GM12878 (cell line): Measurements from ENCODE around the gene LIMS2. TPM values are rescaled to one million over a fixed set of nuclear protein-coding genes. Genes with fewer than 3 reads are reported as not detected.

Experiments used
- ATAC-seq: fragments of 200-7000 bp; cut with Tn5 transposase; 3 replicates; pipeline ENCODE4 v1.9.1; 2020; ENCODE audit warnings: mild to moderate bottlenecking, moderate library complexity
- BruUV-seq: library from RNA; stranded (reverse); fragments of 400-500 nt; replicated peaks from 2 replicates; lab custom pipeline; 2021; lab: Mats Ljungman, UMichigan
- CTCF ChIA-PET: fragments of 300-600 bp; sonication (Branson Sonifier 250); formaldehyde crosslinking; extraction: SDS; loops from one replicate; lab custom pipeline; 2021; ENCODE audit warnings: inconsistent platforms; lab: Yijun Ruan, JAX
- POLR2A ChIA-PET: fragments of 350-600 bp; formaldehyde crosslinking; extraction: SDS; loops from one replicate; lab custom pipeline; 2021; ENCODE audit warnings: inconsistent platforms; lab: Charles Lee
- RAD21 ChIA-PET: fragments of 300-600 bp; sonication (Branson Sonifier 250); formaldehyde crosslinking; loops from one replicate; lab custom pipeline; 2023; ENCODE audit warnings: antibody characterized with exemption; ENCODE audit not compliant: unreplicated experiment; lab: Charles Lee
- SMC1A ChIA-PET: fragments of 300-600 bp; sonication (Branson Sonifier 250); formaldehyde crosslinking; loops from one replicate; lab custom pipeline; 2023; ENCODE audit not compliant: unreplicated experiment, uncharacterized antibody; lab: Charles Lee
- DNase-seq: peaks from one replicate; pipeline ENCODE4 v3.0.0-alpha.2; 2011; ENCODE audit warnings: low read depth, low spot score
- FAIRE-seq: peaks from 3 replicates; lab custom pipeline; 2011; peaks lifted over from hg19 to GRCh38; lab: Jason Lieb, UNC
- H2AFZ ChIP-seq: 2 replicates; pipeline ENCODE4 v1.6.0; 2011; ENCODE audit warnings: low read depth, low read length, control low read depth; ENCODE audit not compliant: control insufficient read depth
- H3K27ac ChIP-seq: 2 replicates; pipeline ENCODE4 v1.5.1; 2011; ENCODE audit warnings: control low read depth; ENCODE audit not compliant: control insufficient read depth, insufficient read depth
- H3K27me3 ChIP-seq, 2 experiments: replicated peaks in 1 of 2; 2 replicates each; pipeline versions ENCODE4 v1.6.0 to v1.6.1; 2011; ENCODE audit warnings: low read length in 1 of 2; ENCODE audit not compliant: control insufficient read depth in 2 of 2, insufficient read depth in 2 of 2
- H3K36me3 ChIP-seq, 2 experiments: 2 replicates each; pipeline ENCODE4 v1.5.1; 2011; ENCODE audit warnings: low read length in 1 of 2; ENCODE audit not compliant: control insufficient read depth in 2 of 2, insufficient read depth in 2 of 2
- H3K4me1 ChIP-seq: 2 replicates; pipeline ENCODE4 v1.6.1; 2011; ENCODE audit warnings: mild to moderate bottlenecking, low read length, moderate library complexity, mixed read lengths; ENCODE audit not compliant: control insufficient read depth, insufficient read depth
- H3K4me2 ChIP-seq: 2 replicates; pipeline ENCODE4 v1.6.0; 2011; ENCODE audit warnings: control low read depth; ENCODE audit not compliant: control insufficient read depth, insufficient read depth
- H3K4me3 ChIP-seq: fragments of 200-600 bp; sonication (generic); 2 replicates; pipeline ENCODE4 v1.5.1; 2016
- H3K79me2 ChIP-seq: 2 replicates; pipeline ENCODE4 v1.6.0; 2011; ENCODE audit warnings: low read length; ENCODE audit not compliant: control insufficient read depth, insufficient read depth
- H3K9ac ChIP-seq: 2 replicates; pipeline ENCODE4 v1.8.0; 2011; ENCODE audit warnings: low read length, control low read depth, mixed read lengths; ENCODE audit not compliant: control insufficient read depth, insufficient read depth
- H3K9me3 ChIP-seq: replicated peaks from 3 replicates; pipeline ENCODE4 v1.5.1; 2011; ENCODE audit warnings: mild to moderate bottlenecking, low read length; ENCODE audit not compliant: control insufficient read depth, insufficient read depth
- H4K20me1 ChIP-seq: 2 replicates; pipeline ENCODE4 v1.6.0; 2011; ENCODE audit not compliant: control insufficient read depth, insufficient read depth
- CHD2 ChIP-seq: IDR thresholded peaks from 2 replicates; pipeline ENCODE4 v1.6.1; 2011; ENCODE audit warnings: low read depth, low read length, improper control_type of control experiment, borderline replicate concordance
- FOXK2 ChIP-seq: fragments of 450-650 bp; IDR thresholded peaks from 2 replicates; pipeline ENCODE4 v1.6.1; 2017; ENCODE audit warnings: mild to moderate bottlenecking, moderate library complexity
- IKZF2 ChIP-seq, 2 experiments: fragments of 450-650 bp; IDR thresholded peaks; 2 replicates each; pipeline ENCODE4 v1.6.1; 2017; ENCODE audit warnings: mild to moderate bottlenecking in 2 of 2, moderate library complexity in 2 of 2
- KAT2A ChIP-seq: conservative IDR thresholded peaks from 2 replicates; pipeline ENCODE4 v1.6.1; 2011; ENCODE audit warnings: low read depth, low read length; ENCODE audit not compliant: control insufficient read depth
- MAX ChIP-seq: IDR thresholded peaks from 2 replicates; pipeline ENCODE4 v1.6.1; 2012; ENCODE audit warnings: low read depth, low read length, improper control_type of control experiment
- MEF2B ChIP-seq: fragments of 450-650 bp; IDR thresholded peaks from 2 replicates; pipeline ENCODE4 v1.6.1; 2018; ENCODE audit warnings: mild to moderate bottlenecking, moderate library complexity; ENCODE audit not compliant: partially characterized antibody, poor library complexity, severe bottlenecking
- RCOR1 ChIP-seq: conservative IDR thresholded peaks from 2 replicates; pipeline ENCODE4 v1.6.1; 2012; ENCODE audit warnings: low read depth, low read length, improper control_type of control experiment
- SIX5 ChIP-seq: IDR thresholded peaks from 2 replicates; pipeline ENCODE4 v1.6.1; 2011; ENCODE audit warnings: mild to moderate bottlenecking, low read depth, low read length, moderate library complexity; ENCODE audit not compliant: severe bottlenecking
- SMARCA5 ChIP-seq: fragments of 450-650 bp; IDR thresholded peaks from 2 replicates; pipeline ENCODE4 v1.6.1; 2017; ENCODE audit warnings: mild to moderate bottlenecking
- WRNIP1 ChIP-seq: IDR thresholded peaks from 2 replicates; pipeline ENCODE4 v1.6.1; 2011; ENCODE audit warnings: low read depth, low read length, improper control_type of control experiment, borderline replicate concordance
- ZNF207 ChIP-seq: fragments of 450-650 bp; IDR thresholded peaks from 2 replicates; pipeline ENCODE4 v1.6.1; 2014; ENCODE audit warnings: antibody characterized with exemption, mild to moderate bottlenecking, borderline replicate concordance
- WGBS: methylation state at CpG from one replicate; pipeline ENCODE4 v1.1.6; 2016; ENCODE audit warnings: low lambda C conversion rate; ENCODE audit not compliant: insufficient replicate concordance, insufficient coverage; ENCODE audit errors: missing lambda C conversion rate; 5-methylcytosine and 5-hydroxymethylcytosine counted together
- in situ Hi-C: fragments of 300-500 bp; cut with MboI; formaldehyde crosslinking; loops from 9 replicates; pipeline ENCODE4 v1.14.3; 2018; ENCODE audit warnings: mixed read lengths
- intact Hi-C: fragments of 100-400 bp; cut with micrococcal nuclease; formaldehyde crosslinking; loops from one replicate; pipeline ENCODE4 v1.14.2; 2022; ENCODE audit not compliant: unreplicated experiment
- polyA plus RNA-seq, 11 experiments: library from polyadenylated mRNA; depleted of rRNA in 4 of 11; unstranded in 6 of 11; stranded (reverse) in 5 of 11; fragments of >200 nt; fragmentation: Nextera tagmentation in 4 of 11; fragmentation: Illumina TruSeq in 1 of 11; extraction: Ambion mirVana in 4 of 11; extraction: Trizol in 1 of 11; gene quantifications; 1 replicate in 1 of 11; 2 replicates in 10 of 11; pipeline versions ENCODE4 v1.2.1 to v1.2.3, GENCODE V29; 2011 to 2016; ENCODE audit warnings: inconsistent platforms in 2 of 11, missing spikeins in 2 of 11, low read depth in 1 of 11
- total RNA-seq, 4 experiments: library from RNA; depleted of rRNA in 3 of 4; stranded (reverse); fragments of >200 nt in 3 of 4; fragmentation: Illumina TruSeq in 1 of 4; extraction: Trizol in 1 of 4; gene quantifications; 2 replicates each; pipeline versions ENCODE4 v1.2.1 to v1.2.3, GENCODE V29; 2013 to 2021
- TF ChIP-seq, protein P1 (sequence below): fragments of 450-650 bp; IDR thresholded peaks from 2 replicates; pipeline ENCODE4 v1.6.1; 2017; ENCODE audit warnings: antibody characterized with exemption, mild to moderate bottlenecking, moderate library complexity

LIMS2 gene
- total and polyA plus RNA-seq, 10 of the 15 experiments (the other 5 are each of a cell fraction or from before 2014, with no cell fraction given), result 0.06 to 0.81 (median 0.16) TPM; not detected in 2

GRCh38 chr2:127681976-127682857 is 6.9 kb upstream of the LIMS2 start:
- POLR2A ChIA-PET, result no interaction called here

DNA sequence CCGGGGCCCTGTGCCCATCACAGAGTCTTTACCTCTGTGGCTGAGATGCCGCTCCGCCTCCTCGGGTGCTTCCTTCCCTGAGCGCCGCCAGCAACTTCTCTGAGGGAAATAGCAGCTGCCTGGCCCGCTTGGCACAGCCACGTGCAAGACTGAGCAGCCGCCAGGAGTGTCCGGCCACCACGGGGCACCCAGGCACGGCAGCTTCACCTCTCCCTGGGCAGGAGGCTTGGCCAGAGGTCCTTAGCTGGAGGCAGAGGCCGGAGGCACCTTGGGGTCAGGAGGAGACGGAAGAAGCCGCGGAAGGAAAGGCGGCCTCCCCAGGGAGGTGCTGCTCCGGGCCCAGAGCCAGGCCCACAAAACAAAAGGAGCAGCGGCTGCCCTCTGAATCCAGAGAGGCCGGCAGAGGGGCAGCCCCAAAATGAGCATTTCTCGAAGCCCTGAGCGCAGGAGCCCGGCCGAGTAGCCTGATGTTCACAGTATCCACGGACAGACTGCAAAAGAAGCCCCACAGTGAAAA is 6.0 kb upstream of the LIMS2 start:
- Histone ChIP-seq H3K4me1 (no peaks in the 10 kb centered on the region), H3K9me3 (no peaks in the 10 kb centered on the region), H3K4me2 (no peak overlapping the region), H3K27me3 (peaks cover 6 to 7% of the 10 kb centered on the region in 2 experiments), H3K36me3 (no peaks in the 10 kb centered on the region), H2AFZ (no peak overlapping the region), H3K4me3 (no peak overlapping the region), H3K27ac (no peak overlapping the region), H3K9ac (no peak overlapping the region), H3K79me2 (no peaks in the 10 kb centered on the region), H4K20me1 (0 out of 2 replicates have a peak, but pooled peaks cover 3% of the 10 kb centered on the region)
- ChIA-PET SMC1A (interaction anchor here (0.6 kb wide), 1 partner anchor 178 kb away, joined by 3 read pairs; no protein-coding TSS in a partner anchor), CTCF (interaction anchor here (1.0 kb wide), 1 partner anchor 45 kb away, joined by 3 read pairs; no protein-coding TSS in a partner anchor), RAD21 (no interaction called here), POLR2A (no interaction called here)
- peak; percentile 50 for ATAC-seq
- DNase-seq, result no peak
- BruUV-seq, result no TSS peak
- in situ Hi-C loops, result no loop called here
- FAIRE-seq, result no peak
- intact Hi-C loops, result no loop called here
- 32% methylated on average over 25 of the region's 25 CpGs for WGBS
- no peak for TF ChIP-seq SMARCA5
- TF ChIP-seq SIX5, result no peak
- TF ChIP-seq, protein P1, sequence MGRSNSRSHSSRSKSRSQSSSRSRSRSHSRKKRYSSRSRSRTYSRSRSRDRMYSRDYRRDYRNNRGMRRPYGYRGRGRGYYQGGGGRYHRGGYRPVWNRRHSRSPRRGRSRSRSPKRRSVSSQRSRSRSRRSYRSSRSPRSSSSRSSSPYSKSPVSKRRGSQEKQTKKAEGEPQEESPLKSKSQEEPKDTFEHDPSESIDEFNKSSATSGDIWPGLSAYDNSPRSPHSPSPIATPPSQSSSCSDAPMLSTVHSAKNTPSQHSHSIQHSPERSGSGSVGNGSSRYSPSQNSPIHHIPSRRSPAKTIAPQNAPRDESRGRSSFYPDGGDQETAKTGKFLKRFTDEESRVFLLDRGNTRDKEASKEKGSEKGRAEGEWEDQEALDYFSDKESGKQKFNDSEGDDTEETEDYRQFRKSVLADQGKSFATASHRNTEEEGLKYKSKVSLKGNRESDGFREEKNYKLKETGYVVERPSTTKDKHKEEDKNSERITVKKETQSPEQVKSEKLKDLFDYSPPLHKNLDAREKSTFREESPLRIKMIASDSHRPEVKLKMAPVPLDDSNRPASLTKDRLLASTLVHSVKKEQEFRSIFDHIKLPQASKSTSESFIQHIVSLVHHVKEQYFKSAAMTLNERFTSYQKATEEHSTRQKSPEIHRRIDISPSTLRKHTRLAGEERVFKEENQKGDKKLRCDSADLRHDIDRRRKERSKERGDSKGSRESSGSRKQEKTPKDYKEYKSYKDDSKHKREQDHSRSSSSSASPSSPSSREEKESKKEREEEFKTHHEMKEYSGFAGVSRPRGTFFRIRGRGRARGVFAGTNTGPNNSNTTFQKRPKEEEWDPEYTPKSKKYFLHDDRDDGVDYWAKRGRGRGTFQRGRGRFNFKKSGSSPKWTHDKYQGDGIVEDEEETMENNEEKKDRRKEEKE, result no peak
- no peak for TF ChIP-seq CHD2
- TF ChIP-seq ZNF207, result no peak
- no peak for TF ChIP-seq MEF2B
- no peak for TF ChIP-seq WRNIP1
- no peak for TF ChIP-seq FOXK2
- TF ChIP-seq MAX, result no peak
- no peak for TF ChIP-seq RCOR1
- no peak for TF ChIP-seq KAT2A

More at GRCh38 chr2:127681976-127682857, 6.9 kb upstream of the LIMS2 start:
- in situ Hi-C loops (no loop called here), intact Hi-C loops (no loop called here)
- FAIRE-seq (no peak), DNase-seq (no peak), ATAC-seq (no peak)
- TF ChIP-seq IKZF2 (IDR thresholded peaks at IDR 0.05), result no peak
- Histone ChIP-seq H3K4me1 (no peaks in the 10 kb centered on the region), H3K79me2 (no peaks in the 10 kb centered on the region), H3K4me3 (no peak overlapping the region), H3K4me2 (no peak overlapping the region), H4K20me1 (0 out of 2 replicates have a peak, but pooled peaks cover 3% of the 10 kb centered on the region), H3K9me3 (no peaks in the 10 kb centered on the region), H3K27ac (no peak overlapping the region), H3K9ac (no peak overlapping the region), H2AFZ (no peak overlapping the region), H3K36me3 (no peaks in the 10 kb centered on the region), H3K27me3 (peaks cover 2% of the 10 kb centered on the region in 2 experiments; a peak in 3 of 4 replicates)
- ChIA-PET RAD21 (no interaction called here), SMC1A (interaction anchor here (0.6 kb wide), 1 partner anchor 488 kb away, joined by 3 read pairs; no protein-coding TSS in a partner anchor), CTCF (interaction anchor here (1.6 kb wide), 1 partner anchor 129 kb away, joined by 3 read pairs; the partner anchor contains the start of gene WDR33)
- WGBS, result 42% methylated on average over 6 of the region's 6 CpGs
- no TSS peak for BruUV-seq
